T-helper 9 cell (primary cell): ENCODE measurements around the gene JAG1.
A peak's percentile ranks its signal among the peaks of the same experiment; 100 is the strongest.

Experiments used
- DNase-seq: peaks from one replicate; pipeline ENCODE4 v3.0.0-alpha.2; 2020

Gene JAG1

GRCh38 chr20:10699489-10699888 is 25.7 kb upstream of the JAG1 start:
- no peak for DNase-seq

DNA sequence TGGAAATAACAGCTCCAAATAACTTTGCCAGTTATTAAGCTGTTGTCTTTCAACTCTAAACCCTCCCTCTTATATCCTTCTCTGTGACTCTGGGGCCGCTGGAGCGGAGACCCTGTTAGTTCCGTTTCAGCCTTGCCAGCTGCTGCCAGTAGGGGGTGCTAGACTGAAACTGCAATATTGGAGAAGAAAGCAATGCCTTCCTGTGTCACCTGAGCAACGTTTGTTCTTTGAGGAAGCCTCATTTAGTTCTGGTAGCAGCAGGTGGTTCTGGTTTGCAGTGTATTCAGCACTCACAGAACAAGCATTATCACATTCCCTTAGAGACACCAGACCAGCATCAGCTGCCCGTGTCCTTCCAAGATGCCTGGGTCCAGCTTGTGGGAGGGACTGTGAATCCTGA is 22.9 kb upstream of the JAG1 start:
- no peak for DNase-seq

DNA sequence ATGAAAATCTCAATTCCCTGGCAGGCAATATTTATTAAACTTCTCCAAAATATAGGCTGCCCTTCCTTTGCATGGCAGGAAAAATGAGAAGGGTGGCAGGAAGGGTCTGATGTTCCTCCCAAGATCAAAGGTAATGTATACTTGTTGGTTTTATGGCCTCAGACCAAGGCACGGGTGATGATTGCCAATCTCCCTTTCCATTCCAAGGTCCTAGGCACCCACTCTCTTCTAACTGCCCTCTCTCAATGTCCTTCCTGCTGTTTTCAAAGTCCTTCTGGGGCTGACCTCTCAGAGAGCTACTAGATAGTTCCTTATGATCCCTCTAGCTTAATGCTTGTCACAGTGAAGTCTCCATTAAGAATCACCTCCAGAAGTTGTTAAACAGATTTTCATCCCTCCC is 15.6 kb upstream of the JAG1 start:
- DNase-seq: no peak

GRCh38 chr20:10687895-10688294 is 14.1 kb upstream of the JAG1 start:
- no peak for DNase-seq

DNA sequence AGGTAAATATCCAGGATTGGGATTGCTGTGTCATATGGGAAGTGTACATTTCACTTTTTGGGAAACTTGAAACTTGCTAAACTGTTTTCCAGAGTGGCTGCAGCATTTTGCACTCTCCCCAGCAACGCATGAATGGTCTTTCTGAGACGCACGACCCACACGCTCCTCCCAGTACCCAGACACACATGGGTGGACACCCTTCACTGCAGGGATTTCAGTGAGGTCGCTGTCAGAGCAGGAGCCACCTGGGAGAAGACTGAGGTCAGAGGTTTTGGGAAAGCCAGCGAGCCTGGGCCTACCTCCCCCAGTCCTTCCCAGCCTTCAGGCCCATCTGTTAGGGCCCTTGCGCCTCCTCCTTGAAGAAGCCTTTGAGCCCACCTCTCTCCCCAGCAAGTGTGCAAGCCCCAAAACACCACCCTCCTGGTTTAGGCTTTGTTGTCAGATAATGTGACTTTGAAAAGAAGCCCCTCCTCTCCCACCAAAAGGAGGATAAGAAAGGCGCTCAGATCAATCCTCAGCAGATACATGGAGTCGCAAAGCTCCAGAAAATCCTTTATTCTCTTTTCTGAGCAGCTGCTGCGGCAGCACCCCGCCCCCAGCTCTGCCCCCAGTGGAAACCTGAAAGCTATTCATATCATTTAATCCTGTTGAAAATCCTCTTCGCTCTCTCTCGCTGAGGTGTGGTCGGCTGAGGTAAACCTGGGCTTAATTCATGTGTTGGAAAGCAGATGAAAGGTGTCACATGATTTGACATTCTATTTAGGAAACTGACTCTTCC is 12.7 kb upstream of the JAG1 start:
- DNase-seq: no peak

DNA sequence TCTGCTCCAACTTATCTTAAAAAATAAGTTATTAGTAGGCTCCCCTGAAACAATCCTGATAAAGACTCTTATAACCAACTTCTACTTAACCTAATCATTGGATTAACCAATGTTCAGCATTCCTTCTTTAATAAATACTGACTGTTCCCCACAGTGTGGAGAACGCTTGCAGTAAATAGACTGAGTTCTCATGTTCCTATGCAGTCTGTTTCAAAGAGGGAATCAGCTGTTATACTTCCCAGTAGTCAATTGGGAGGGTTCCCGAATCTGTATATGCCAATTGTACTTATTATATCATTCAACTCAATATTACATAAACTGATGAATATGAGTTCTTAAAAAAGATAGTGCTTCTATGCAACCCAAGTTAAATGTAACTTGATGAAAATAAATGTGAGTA is 9.7 kb upstream of the JAG1 start:
- DNase-seq: no peak

GRCh38 chr20:10682939-10683338 is 9.1 kb upstream of the JAG1 start:
- DNase-seq: no peak

- DNase-seq: no peak
These were observed 7.7 kb upstream of the JAG1 start for GRCh38 chr20:10681494-10681893.

DNA sequence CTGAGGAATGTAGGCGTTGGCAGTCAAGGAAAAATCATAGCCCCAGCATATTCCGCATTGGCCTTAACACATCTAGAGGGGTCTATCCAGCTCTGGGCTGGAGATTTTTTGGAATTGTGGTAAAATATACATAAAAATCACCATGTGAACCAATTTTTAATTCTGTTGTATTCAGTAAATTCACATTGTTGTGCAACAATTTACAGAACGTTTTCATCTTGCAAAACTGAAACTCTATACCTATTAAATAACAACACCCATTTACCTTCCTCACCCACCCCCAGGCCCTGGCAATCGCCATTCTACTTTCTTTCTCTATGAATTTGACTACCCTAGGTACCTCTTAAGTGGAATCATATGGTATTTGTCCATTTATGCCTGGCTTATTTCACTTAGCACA is 6.8 kb upstream of the JAG1 start:
- DNase-seq: no peak

GRCh38 chr20:10679269-10679668 is 5.5 kb upstream of the JAG1 start:
- no peak for DNase-seq

- no peak for DNase-seq
These were observed 2.7 kb upstream of the JAG1 start for GRCh38 chr20:10676518-10676917.

DNA sequence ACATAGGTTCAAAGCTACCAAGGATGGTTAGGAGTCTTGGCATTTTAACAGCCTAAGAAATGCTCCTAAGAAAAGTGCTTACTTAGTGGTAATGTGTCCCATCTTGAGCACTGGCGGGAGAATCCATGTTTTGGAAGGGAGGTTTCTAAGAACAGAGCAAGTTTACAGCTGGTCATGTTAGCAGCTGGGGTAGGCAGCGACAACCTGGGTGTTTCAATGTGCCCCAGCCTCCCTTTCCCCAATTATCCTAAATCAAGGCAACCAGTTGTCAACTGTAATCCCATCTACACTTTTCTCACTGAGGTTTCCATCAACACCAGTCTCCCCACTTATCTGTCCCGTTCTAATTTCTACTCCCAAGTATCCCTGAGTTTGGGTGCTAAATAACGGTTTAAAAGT is 1.6 kb upstream of the JAG1 start:
- no peak for DNase-seq

DNA sequence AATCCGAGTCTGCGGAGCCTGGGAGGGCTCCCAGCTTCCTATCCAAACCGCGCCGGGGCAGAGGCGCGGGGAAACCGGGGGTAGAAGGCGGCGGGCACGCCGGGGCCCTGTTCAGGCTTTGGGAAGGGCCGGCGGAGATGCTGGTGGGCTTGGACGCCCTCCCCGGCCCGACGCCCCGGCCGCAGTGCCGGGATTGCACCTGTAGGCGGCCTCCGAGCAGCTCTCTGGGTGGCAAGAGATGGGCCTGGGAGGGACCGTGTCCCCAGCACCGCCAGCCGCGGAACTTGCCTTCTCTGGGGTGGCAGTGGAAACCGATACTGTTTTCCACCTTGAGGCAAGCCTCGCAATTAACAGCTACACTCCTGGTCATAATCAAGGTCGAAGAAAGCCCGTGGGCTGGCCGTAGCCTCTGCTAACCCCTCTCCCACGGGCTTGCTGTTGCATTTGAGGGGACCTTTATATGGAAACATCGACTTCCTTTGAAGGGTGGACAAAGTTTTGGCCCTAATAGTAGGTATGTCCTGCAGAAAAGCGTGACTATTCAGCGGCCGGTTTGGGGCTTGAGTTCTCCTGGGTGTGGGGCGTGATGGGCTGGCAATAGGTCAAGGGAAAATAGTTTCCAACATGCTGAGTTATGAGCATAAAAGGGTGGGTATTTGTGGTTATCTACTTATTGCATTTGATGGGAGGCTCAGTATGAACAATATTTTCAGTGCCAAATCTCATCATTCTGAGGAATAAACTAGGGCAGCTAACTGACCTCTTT is 1.1 kb upstream of the JAG1 start:
- no peak for DNase-seq

DNA sequence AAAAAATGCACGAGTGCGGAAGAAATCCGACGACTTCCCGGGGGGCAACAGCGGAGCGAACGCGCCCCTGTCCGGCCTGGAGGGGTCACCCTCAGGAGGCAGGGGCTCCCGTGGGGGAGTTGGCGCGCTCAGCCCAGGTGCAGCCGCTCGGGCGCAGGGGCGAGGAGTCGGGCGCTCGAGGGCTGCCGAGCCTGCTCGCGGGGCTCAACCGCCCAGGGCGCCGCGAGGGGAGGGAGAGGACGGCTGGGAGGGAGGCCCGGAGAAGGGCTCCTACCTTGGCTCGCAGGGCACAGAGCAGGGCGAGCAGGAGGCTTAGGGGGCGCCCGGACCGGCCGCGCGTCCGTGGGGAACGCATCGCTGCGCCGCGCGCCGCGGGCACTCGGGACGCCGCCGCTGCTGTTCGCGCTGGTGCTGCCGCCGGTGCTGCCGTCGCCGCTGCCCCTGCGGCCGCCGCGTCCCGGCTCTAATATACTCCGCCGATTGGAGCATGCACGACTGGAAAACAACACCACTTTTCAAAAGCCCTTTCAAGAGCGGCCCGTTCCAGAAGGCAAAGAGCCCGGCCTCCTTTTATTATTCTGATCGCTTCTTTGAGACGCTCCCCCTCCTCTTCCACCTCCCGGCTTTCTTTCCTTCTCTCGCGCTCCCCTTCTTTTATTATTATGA is 490 bp downstream of the JAG1 start:
- no peak for DNase-seq

DNA sequence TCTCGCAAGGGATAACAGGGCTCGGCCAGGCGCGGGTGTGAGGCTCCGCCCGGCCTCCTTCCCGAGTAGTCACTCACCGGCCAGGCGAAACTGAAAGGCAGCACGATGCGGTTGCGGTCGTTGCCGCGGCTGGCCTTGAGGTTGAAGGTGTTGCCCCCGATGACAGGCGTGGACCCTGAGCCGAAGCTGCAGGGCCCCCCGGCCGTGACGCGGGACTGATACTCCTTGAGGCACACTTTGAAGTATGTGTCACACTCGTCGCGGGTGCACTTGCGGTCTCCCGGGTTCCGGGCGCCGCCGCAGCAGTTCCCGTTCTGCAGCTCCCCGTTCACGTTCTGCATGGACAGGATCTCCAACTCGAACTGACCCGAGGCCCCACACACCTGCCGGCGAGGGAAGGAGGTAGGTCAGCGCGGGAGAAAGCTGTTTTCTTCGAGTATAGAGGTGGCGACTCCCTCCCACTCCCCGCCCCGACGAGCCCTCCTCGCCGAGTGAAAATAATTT is 1.1 kb downstream of the JAG1 start:
- peak; percentile 6 for DNase-seq

DNA sequence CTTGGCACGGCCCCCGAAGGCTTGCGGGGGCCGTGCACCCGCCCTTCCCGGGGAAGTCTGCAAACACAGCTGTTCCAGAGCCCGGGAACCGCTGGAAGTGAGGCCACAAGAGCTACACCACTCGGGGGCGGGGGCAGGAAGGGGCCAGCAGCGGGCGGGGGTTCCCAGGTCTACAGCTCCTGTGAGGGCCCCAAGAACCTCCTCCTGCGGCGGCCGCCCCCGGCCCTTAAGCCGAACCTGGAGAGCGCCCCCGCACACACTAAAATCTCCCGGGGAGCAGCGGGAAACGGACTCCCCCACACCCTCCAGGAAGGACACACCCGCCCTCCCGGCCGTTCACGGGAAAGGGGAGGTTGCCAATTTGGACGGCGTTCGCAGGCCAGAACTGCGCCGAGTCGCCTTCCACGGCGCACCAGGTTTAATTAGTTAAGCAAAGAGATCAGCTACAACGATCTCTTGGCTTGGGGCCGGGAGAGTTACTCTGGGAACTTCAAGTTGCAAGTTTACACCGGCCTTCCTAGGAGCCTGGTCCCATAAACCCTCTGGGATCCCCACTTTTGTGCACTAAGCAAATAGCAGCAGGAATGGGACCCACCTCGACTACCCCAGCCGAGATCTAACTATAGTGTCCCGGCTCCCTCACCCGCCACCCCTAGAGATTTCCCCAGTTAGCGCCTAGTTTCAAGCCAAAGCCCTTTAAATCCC is 1.7 kb downstream of the JAG1 start:
- DNase-seq: no peak

GRCh38 chr20:10671221-10671918 is 2.4 kb downstream of the JAG1 start:
- no peak for DNase-seq

DNA sequence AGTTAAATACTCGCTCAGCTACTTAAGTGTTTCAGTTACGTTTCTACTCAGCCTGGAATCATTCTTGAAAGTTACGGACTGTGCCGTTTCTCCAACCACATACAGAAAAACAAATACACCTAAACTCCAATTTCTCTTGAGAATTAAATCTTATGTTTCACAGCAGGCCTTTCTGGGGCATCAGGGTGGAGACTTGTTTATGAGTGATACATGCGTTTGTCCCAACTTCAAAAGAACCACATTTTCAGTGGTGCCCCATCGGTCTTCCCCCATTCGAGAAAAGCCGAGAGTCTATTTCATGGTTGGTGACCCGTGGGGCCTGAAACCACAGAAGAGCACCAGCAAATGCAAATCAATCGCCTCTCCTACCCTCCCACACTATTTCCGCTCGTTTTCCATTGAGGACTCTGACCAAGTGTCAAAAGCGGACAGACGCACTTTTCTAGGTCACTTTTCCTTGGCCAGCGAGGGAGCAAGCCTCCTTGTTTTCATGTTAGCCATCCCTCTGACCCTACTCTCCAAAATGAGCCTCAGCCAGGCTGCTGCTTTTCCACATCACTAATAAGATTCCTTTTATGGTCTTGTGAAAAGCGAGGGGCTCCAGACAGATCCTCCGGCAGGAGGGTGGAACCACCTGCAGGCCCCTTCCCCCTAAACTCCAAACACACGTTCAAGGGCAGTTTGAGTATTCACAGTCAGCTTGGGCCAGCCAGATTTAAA is 3.1 kb downstream of the JAG1 start:
- no peak for DNase-seq

DNA sequence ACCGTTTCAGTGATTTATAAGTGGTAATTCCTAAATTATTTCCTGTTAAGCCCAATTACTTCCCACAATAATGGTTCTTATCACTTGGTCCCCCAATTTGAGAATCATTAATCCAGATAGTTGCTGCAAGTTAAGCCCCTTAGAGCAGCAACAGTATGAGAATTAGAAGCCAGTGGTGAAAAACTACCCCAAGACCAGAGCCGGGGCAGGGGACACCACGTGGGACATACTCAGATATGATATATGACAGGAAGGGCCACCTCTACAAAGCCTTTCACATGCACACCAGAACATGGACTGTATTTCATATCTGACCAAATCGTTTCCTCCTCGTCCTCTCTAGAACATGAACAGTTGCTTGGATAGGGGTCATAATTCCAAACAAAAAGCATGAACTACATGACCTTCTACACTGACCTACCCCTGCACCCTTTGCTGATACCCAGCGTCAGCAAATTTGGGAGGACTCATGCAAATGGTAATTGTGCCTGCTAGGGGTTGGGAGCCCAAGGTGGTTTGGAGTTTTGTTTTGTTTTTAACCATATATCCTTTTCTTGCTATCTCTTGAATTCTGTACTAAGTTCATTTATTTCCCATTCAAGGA is 3.9 kb downstream of the JAG1 start:
- DNase-seq: no peak

DNA sequence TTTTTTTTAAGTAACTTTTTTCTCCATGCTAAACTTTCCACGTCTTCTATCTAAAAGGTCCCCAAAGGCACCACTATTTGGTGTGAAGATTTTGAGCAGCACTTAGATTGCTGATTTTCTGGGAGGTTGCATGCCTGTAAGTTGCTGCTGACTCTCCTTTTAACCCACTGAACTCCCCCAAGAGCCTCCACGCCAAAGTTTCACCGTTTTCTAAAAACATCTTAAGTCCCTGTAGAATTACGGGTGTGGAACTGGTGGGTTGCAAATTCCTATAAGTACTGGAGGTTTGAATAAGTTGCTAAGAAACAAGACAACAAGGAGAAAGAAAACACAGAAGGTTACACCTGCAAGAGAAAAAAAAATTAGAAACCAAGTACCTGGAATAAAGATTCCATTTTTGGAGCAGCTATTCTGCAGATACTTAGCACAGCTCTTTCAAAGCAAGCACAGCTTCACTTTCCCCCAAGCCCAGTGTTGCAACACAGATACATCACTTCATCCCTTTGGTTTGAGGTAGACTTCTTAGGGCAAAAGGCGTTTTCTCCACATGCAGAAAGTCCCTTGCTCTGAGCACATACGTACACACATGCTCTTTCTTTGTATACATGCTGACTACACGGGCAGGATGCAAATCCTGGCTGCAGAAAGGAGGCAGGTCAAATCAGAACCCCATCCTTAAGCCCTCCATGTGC is 5.0 kb downstream of the JAG1 start:
- DNase-seq: no peak
